Hepatocyte (in vitro differentiated cells): ENCODE results near the gene KLF9. TPM values are rescaled to one million over a fixed set of nuclear protein-coding genes. Genes with fewer than 3 reads are reported as not detected.
"Not testable (repeated sequence)": the region's sequence is repeated elsewhere in the genome, so short reads cannot be mapped to it uniquely, and the experiment has no call there.

ENCODE experiments used
- DNase-seq: peaks from one replicate; pipeline ENCODE4 v3.0.0-alpha.2; 2016; ENCODE audit warnings: low spot score
- H2AFZ ChIP-seq: fragments of 200-600 bp; sonication (generic); 2 replicates; pipeline ENCODE4 v1.6.0; 2016; ENCODE audit warnings: antibody characterized with exemption, mild to moderate bottlenecking
- H3K27ac ChIP-seq: fragments of 200-600 bp; sonication (generic); 2 replicates; pipeline ENCODE4 v1.5.1; 2016; ENCODE audit warnings: mild to moderate bottlenecking
- H3K27me3 ChIP-seq: fragments of 200-600 bp; sonication (generic); 2 replicates; pipeline ENCODE4 v1.6.1; 2016
- H3K36me3 ChIP-seq: fragments of 200-600 bp; sonication (generic); replicated peaks from 2 replicates; pipeline ENCODE4 v1.5.1; 2016; ENCODE audit warnings: low read depth; ENCODE audit not compliant: insufficient read depth
- H3K4me1 ChIP-seq: fragments of 200-600 bp; sonication (generic); 2 replicates; pipeline ENCODE4 v1.5.1; 2016; ENCODE audit warnings: mild to moderate bottlenecking, moderate library complexity; ENCODE audit not compliant: insufficient read depth
- H3K4me2 ChIP-seq: fragments of 200-600 bp; sonication (generic); 2 replicates; pipeline ENCODE4 v1.6.0; 2016
- H3K4me3 ChIP-seq: fragments of 200-600 bp; sonication (generic); 2 replicates; pipeline ENCODE4 v1.5.1; 2016; ENCODE audit warnings: mild to moderate bottlenecking
- H3K79me2 ChIP-seq: fragments of 200-600 bp; sonication (generic); 2 replicates; pipeline ENCODE4 v1.6.0; 2017; ENCODE audit warnings: mild to moderate bottlenecking
- H3K9me2 ChIP-seq: fragments of 200-600 bp; sonication (generic); replicated peaks from 2 replicates; pipeline ENCODE4 v1.6.0; 2017; ENCODE audit warnings: mild to moderate bottlenecking; ENCODE audit not compliant: insufficient read depth
- H3K9me3 ChIP-seq: fragments of 200-600 bp; sonication (generic); 2 replicates; pipeline ENCODE4 v1.5.1; 2016; ENCODE audit warnings: low read depth, mild to moderate bottlenecking
- H4K20me1 ChIP-seq: fragments of 200-600 bp; sonication (generic); 2 replicates; pipeline ENCODE4 v1.6.0; 2016; ENCODE audit warnings: mild to moderate bottlenecking; ENCODE audit not compliant: insufficient read depth, poor library complexity, severe bottlenecking
- EZH2 ChIP-seq: fragments of 200-600 bp; sonication (generic); IDR thresholded peaks from 2 replicates; pipeline ENCODE4 v1.6.1; 2016; ENCODE audit warnings: antibody characterized with exemption, mild to moderate bottlenecking, borderline replicate concordance
- EZH2phosphoT487 ChIP-seq: fragments of 200-600 bp; sonication (generic); IDR thresholded peaks from one replicate; pipeline ENCODE4 v1.6.1; 2018; ENCODE audit warnings: antibody characterized with exemption, mild to moderate bottlenecking, low read depth, moderate library complexity; ENCODE audit not compliant: unreplicated experiment, severe bottlenecking
- WGBS: methylation state at CpG from one replicate; pipeline ENCODE4 v1.1.6; 2016; ENCODE audit warnings: low lambda C conversion rate; ENCODE audit errors: missing lambda C conversion rate; 5-methylcytosine and 5-hydroxymethylcytosine counted together
- polyA plus RNA-seq: library from polyadenylated mRNA; unstranded; fragments of >200 nt; fragmentation: Nextera tagmentation; extraction: Ambion mirVana; gene quantifications from 2 replicates; pipeline ENCODE4 v1.2.1, GENCODE V29; 2016
- total RNA-seq: library from RNA; depleted of rRNA; stranded (reverse); fragments of >200 nt; gene quantifications from 2 replicates; pipeline ENCODE4 v1.2.3, GENCODE V29; 2014
- TF ChIP-seq, protein P1 (sequence below): fragments of 200-600 bp; sonication (generic); IDR thresholded peaks from 2 replicates; pipeline ENCODE4 v1.5.1; 2016; ENCODE audit warnings: antibody characterized with exemption, mild to moderate bottlenecking; ENCODE audit not compliant: poor library complexity

KLF9 gene
- total and polyA plus RNA-seq, 2 experiments from 2014 or later, result 5.3 to 29.4 TPM

DNA sequence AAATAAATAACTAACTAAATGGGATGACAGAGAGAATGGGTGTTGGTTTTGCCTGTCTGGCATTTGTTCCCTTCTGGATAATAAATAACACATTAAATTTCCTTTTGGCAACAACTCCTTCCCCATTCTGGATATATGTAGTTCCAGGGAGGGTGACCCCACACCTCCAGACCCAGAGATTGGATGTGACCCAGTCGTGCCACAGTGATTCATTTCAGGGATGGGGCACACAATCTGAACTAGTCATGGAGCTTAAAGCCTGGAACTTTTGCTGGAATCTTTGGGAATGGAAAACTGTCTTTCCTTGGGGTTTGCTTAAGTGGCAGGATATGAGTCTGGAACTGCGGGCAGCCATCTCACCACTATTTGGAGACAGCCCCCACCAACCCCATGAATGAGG is 11.3 kb downstream of the KLF9 start:
- no peaks in the 10 kb centered on the region for H3K27me3 ChIP-seq
- no peak overlapping the region for H3K4me2 ChIP-seq
- TF ChIP-seq, protein P1, sequence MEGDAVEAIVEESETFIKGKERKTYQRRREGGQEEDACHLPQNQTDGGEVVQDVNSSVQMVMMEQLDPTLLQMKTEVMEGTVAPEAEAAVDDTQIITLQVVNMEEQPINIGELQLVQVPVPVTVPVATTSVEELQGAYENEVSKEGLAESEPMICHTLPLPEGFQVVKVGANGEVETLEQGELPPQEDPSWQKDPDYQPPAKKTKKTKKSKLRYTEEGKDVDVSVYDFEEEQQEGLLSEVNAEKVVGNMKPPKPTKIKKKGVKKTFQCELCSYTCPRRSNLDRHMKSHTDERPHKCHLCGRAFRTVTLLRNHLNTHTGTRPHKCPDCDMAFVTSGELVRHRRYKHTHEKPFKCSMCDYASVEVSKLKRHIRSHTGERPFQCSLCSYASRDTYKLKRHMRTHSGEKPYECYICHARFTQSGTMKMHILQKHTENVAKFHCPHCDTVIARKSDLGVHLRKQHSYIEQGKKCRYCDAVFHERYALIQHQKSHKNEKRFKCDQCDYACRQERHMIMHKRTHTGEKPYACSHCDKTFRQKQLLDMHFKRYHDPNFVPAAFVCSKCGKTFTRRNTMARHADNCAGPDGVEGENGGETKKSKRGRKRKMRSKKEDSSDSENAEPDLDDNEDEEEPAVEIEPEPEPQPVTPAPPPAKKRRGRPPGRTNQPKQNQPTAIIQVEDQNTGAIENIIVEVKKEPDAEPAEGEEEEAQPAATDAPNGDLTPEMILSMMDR, result no peak
- TF ChIP-seq EZH2phosphoT487, result no peak
- no peak for TF ChIP-seq EZH2
- no peaks in the 10 kb centered on the region for H3K36me3 ChIP-seq
- no peak for DNase-seq
- peaks cover 63% of the 10 kb centered on the region for H4K20me1 ChIP-seq
- peak overlapping the region; percentile 30 for H3K27ac ChIP-seq
- H3K4me1 ChIP-seq, result peaks cover 15% of the 10 kb centered on the region
- no peak overlapping the region for H2AFZ ChIP-seq
- 95% methylated on average over 2 of the region's 2 CpGs for WGBS
- H3K9me2 ChIP-seq, result no peaks in the 10 kb centered on the region
- no peaks in the 10 kb centered on the region for H3K9me3 ChIP-seq
- H3K79me2 ChIP-seq, result peaks cover 99% of the 10 kb centered on the region
- H3K4me3 ChIP-seq, result no peak overlapping the region

DNA sequence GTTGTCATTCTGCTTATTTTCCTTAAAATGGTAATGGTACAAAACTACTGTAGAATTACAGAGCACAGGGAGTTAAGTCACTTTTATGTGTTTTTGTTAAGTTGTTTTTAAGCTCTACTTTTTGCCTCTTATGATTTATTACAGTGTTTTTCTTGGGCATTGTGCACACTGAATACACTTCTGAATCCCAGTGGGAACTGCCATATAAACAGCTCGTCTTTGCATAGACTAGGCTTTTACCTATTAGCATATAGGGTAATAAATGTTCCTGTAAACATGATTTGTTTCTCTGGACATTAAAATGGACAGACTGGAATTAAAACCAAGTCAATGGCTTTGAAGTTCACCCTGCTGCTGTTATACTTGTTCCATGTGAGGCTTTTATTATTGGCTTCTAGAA is 12.2 kb downstream of the KLF9 start:
- Histone ChIP-seq H4K20me1 (peaks cover 64% of the 10 kb centered on the region), H3K27me3 (no peaks in the 10 kb centered on the region), H3K4me1 (peaks cover 11% of the 10 kb centered on the region), H3K27ac (no peak overlapping the region), H3K36me3 (no peaks in the 10 kb centered on the region), H2AFZ (no peak overlapping the region), H3K4me2 (no peak overlapping the region), H3K79me2 (peaks cover 95% of the 10 kb centered on the region), H3K4me3 (no peak overlapping the region), H3K9me3 (no peaks in the 10 kb centered on the region), H3K9me2 (no peaks in the 10 kb centered on the region)
- 73% methylated on average over 1 of the region's 1 CpG for WGBS
- no peak for DNase-seq
- TF ChIP-seq EZH2phosphoT487 (no peak), EZH2 (no peak)
- TF ChIP-seq, protein P1, result no peak

DNA sequence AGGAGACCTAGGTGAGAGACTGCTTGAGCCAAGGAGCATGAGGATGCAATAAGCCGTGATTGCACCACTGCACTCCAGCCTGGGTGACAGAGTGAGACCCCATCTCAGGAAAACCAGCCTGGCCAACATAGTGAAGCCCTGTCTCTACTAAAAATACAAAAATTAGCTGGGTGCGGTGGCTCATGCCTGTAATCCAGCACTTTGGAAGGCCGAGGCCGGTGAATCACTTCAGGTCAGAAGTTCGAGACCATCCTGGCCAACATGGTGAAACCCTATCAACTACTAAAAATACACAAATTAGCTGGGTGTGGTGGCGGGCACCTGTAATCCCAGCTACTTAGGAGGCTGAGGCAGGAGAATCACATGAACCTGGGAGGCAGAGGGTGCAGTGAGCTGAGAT is 13.2 kb downstream of the KLF9 start:
- not testable (repeated sequence) for H3K4me1 ChIP-seq, H3K4me2 ChIP-seq, H2AFZ ChIP-seq, H3K4me3 ChIP-seq, H3K27me3 ChIP-seq, H3K27ac ChIP-seq, H3K9me3 ChIP-seq, DNase-seq, H3K9me2 ChIP-seq, H3K36me3 ChIP-seq
- Histone ChIP-seq H4K20me1 (peaks cover 67% of the 10 kb centered on the region), H3K79me2 (peaks cover 95% of the 10 kb centered on the region)
- WGBS, result 97% methylated on average over 6 of the region's 6 CpGs

DNA sequence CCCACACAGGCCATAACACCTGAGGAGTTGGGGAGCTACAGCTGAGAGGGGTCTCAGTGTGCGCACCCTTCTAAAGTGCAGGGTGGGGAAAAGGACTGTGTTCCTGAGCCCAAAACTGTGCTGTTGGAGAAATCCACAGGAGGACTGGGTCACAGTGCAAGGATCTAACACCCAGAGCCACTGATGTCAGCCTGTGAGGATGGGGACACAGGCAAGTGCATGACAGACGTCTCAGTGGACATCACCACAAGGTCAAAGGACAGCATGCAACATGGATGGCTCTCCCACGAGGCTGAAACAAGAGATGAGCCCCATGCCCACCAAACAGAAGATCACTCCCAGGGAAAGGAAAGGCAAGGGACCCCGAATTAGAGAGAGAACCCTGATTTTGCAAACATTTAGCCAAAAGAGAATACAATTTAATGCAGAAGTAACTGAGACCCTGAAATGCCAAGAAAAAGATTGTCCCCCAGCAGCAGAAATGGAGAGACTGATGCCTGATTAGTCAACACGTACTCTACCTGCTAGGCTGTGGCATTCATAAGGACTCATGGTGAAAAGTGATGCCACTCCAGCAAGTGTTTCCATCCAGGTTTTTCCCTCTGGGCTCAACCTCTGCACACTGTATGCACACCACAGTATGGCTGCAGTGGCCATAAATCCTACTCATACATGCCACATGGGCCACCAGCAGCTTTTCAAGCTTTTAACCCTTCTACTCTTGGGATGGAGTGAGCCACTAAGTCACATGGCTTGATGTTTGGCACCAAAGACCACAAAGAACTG is 14.2 kb downstream of the KLF9 start:
- no peak overlapping the region for H3K4me3 ChIP-seq
- H3K4me1 ChIP-seq, result peaks cover 8% of the 10 kb centered on the region
- TF ChIP-seq, protein P1, result no peak
- TF ChIP-seq EZH2, result no peak
- no peak for TF ChIP-seq EZH2phosphoT487
- H3K27ac ChIP-seq, result no peak overlapping the region
- H4K20me1 ChIP-seq, result peaks cover 69% of the 10 kb centered on the region
- DNase-seq, result no peak
- no peaks in the 10 kb centered on the region for H3K36me3 ChIP-seq
- H3K79me2 ChIP-seq, result peaks cover 94% of the 10 kb centered on the region
- no peak overlapping the region for H3K4me2 ChIP-seq
- no peaks in the 10 kb centered on the region for H3K9me2 ChIP-seq
- H3K9me3 ChIP-seq, result no peaks in the 10 kb centered on the region
- H2AFZ ChIP-seq, result no peak overlapping the region
- no peaks in the 10 kb centered on the region for H3K27me3 ChIP-seq
- WGBS, result 88% methylated on average over 5 of the region's 5 CpGs
